Gastrocnemius medialis (tissue), 4 donors: ENCODE data around the gene ZNF516. TPM values are rescaled to one million over a fixed set of nuclear protein-coding genes. Genes with fewer than 3 reads are reported as not detected.
A peak's percentile ranks its signal among the peaks of the same experiment; 100 is the strongest.

ENCODE experiments used
- ATAC-seq, 2 donors: fragments of 150-250 bp; one replicate each; pipeline ENCODE4 v1.9.1; 2016
- DNase-seq, 2 donors: peaks; one replicate each; pipeline ENCODE4 v3.0.0-alpha.2; 2019
- H3K27ac ChIP-seq, 4 donors: fragments of 200-600 bp; sonication (generic); 1 replicate in 1 of 4; 2 replicates in 3 of 4; pipeline ENCODE4 v1.5.1; 2016 to 2018; ENCODE audit warnings: mild to moderate bottlenecking in 2 of 4, moderate library complexity in 1 of 4
- H3K27me3 ChIP-seq, 3 donors: fragments of 200-600 bp; sonication (generic) in 2 of 3; 1 replicate in 1 of 3; 2 replicates in 2 of 3; pipeline versions ENCODE4 v1.5.1 to v1.6.0; 2016 to 2019; ENCODE audit warnings: mild to moderate bottlenecking in 1 of 3, moderate library complexity in 1 of 3
- H3K36me3 ChIP-seq, 2 donors: fragments of 200-600 bp; sonication (generic) in 1 of 2; one replicate each; pipeline ENCODE4 v1.5.1; 2017 to 2018
- H3K4me1 ChIP-seq, 2 donors: fragments of 200-600 bp; sonication (generic) in 1 of 2; one replicate each; pipeline ENCODE4 v1.5.1; 2016 to 2017; ENCODE audit warnings: mild to moderate bottlenecking in 2 of 2
- H3K4me3 ChIP-seq, 4 donors: fragments of 200-600 bp; sonication (generic) in 3 of 4; 1 replicate in 1 of 4; 2 replicates in 3 of 4; pipeline ENCODE4 v1.5.1; 2016 to 2019; ENCODE audit warnings: mild to moderate bottlenecking in 2 of 4
- H3K9me3 ChIP-seq, 3 donors: fragments of 200-600 bp; sonication (generic) in 2 of 3; 1 replicate in 1 of 3; 2 replicates in 2 of 3; pipeline ENCODE4 v1.5.1; 2016 to 2019
- POLR2A ChIP-seq, 2 donors: fragments of 450-650 bp; IDR thresholded peaks; one replicate each; pipeline ENCODE4 v1.6.1; 2017; ENCODE audit warnings: antibody characterized with exemption in 2 of 2, mild to moderate bottlenecking in 2 of 2, moderate library complexity in 2 of 2
- in situ Hi-C, 4 donors: fragments of 200-750 bp; cut with MboI; loops; one replicate each; pipeline versions ENCODE4 v1.15.0 to v1.8.0; 2017; ENCODE audit warnings: low sequenced_read_pairs in 4 of 4
- intact Hi-C: fragments of 100-400 bp; cut with DNase I; formaldehyde crosslinking; loops from one replicate; pipeline ENCODE4 v1.15.1; 2023; ENCODE audit warnings: low total_unique reads
- total RNA-seq, 4 donors: library from RNA; depleted of rRNA; stranded (reverse); fragments of >200 nt; gene quantifications; one replicate each; pipeline versions ENCODE4 v1.1.0 to v1.2.3, GENCODE V29; 2016
- TF ChIP-seq, protein P1 (sequence below), 5 experiments: fragments of 450-650 bp in 3 of 5; fragments of 200-600 bp in 2 of 5; sonication (generic) in 2 of 5; IDR thresholded peaks in 4 of 5; conservative IDR thresholded peaks in 1 of 5; 1 replicate in 4 of 5; 2 replicates in 1 of 5; pipeline ENCODE4 v1.5.1; 2016 to 2019; ENCODE audit warnings: antibody characterized with exemption in 5 of 5, mild to moderate bottlenecking in 3 of 5, moderate library complexity in 3 of 5

ZNF516 gene
- total RNA-seq, 4 donors from 2014 or later = 8.4 to 19.3 (median 12.4) TPM

DNA sequence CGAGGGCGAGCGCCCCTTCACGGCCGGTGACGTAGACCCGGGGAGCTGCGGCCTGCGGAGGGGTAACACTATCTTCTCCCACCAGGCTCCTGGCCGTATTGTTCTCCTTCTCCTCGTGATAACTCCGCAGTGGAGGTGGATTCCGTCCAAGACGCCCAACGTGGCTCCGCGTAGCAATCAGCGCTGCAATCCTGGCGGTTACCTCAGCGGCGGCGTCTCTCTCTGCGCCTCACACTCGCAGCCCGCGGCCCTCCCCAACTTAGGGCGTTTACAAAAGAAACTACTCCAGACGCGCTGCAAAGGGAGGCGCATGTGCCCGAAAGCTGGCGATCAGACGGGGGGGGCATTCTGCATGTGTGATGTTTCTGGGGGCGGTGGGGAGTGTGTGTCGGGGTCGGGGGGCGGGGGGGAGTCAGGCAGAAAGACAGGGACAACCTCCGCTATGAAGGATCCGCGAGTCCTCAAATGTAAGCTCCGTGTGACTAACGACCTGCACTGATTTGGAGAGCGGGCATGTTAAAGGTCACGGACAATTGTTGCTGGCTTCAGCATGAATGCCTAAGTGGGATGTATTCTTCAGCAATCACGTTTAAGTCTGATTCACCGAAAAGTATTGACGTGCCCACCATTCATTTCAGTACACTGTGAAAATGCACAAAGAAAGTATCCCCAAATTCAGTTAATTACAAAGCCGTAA is 1.3 kb upstream of the ZNF516 start:
- Histone ChIP-seq H3K27me3 (no peaks in the 10 kb centered on the region), H3K36me3 (no peaks in the 10 kb centered on the region), H3K27ac (peak overlapping the region; percentile 81 to 85 (median 84)), H3K4me1 (no peaks in the 10 kb centered on the region), H3K9me3 (no peaks in the 10 kb centered on the region), H3K4me3 (peak overlapping the region; percentile 85 to 100 (median 87))
- peak in 1 of 2 donors; percentile 27 for TF ChIP-seq POLR2A (IDR thresholded peaks at IDR 0.05)
- TF ChIP-seq, protein P1, sequence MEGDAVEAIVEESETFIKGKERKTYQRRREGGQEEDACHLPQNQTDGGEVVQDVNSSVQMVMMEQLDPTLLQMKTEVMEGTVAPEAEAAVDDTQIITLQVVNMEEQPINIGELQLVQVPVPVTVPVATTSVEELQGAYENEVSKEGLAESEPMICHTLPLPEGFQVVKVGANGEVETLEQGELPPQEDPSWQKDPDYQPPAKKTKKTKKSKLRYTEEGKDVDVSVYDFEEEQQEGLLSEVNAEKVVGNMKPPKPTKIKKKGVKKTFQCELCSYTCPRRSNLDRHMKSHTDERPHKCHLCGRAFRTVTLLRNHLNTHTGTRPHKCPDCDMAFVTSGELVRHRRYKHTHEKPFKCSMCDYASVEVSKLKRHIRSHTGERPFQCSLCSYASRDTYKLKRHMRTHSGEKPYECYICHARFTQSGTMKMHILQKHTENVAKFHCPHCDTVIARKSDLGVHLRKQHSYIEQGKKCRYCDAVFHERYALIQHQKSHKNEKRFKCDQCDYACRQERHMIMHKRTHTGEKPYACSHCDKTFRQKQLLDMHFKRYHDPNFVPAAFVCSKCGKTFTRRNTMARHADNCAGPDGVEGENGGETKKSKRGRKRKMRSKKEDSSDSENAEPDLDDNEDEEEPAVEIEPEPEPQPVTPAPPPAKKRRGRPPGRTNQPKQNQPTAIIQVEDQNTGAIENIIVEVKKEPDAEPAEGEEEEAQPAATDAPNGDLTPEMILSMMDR (IDR thresholded peaks at IDR 0.05 in 4 of 5, conservative IDR thresholded peaks at IDR 0.05 in 1 of 5) = no peak
- intact Hi-C loops = loop anchor here (2.0 to 10.0 kb wide), 4 partner anchors 68 to 1292 kb away; partner anchors contain the start of genes MBP and PTGR3
- in situ Hi-C loops = no loop called here
- DNase-seq = peak; percentile 56 to 78
- peak; percentile 26 to 30 for ATAC-seq

DNA sequence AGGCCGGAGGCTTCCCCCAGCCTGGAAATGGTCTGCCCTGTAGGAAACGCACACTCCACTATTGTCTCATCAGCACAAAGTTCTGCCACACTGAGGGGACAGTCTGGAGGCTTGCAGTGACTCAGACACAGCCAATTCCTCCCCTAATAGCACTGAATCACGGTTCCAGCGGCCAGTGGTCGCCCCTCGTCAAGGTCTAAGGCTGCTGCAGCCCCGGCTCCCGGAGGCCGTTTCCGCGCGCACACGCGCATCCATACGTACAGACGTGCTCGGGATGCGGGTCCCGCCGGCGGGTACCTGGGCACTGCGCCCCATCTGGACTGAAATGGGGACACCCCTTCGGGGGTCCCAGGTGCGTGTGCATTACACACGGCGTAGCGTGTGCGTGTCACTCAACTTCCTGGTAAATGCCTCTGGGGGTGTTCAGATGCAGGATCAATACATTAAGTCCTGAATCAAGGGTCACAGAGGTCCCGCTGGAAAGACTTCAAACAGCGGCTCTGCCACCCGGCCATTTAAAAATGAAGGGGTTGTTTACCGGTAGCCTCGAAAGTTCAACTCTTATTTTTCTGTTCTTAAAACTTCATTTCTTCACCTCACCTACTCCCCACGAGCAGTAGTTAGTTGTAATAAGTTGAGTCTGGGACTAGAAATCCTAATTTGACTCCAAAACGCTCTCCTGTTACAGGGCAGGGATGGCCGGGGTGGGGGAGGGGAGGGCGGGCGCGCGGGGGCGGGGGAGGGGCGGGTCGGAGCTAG is 572 bp upstream of the ZNF516 start:
- in situ Hi-C loops (no loop called here), intact Hi-C loops (loop anchor here (2.0 to 10.0 kb wide), 4 partner anchors 69 to 1291 kb away; partner anchors contain the start of genes MBP and PTGR3)
- DNase-seq = peak in 1 of 2 donors; percentile 49
- H3K36me3 ChIP-seq = no peaks in the 10 kb centered on the region
- H3K27me3 ChIP-seq = no peaks in the 10 kb centered on the region
- TF ChIP-seq POLR2A (IDR thresholded peaks at IDR 0.05) = peak; percentile 52 to 59
- TF ChIP-seq, protein P1 (IDR thresholded peaks at IDR 0.05 in 4 of 5, conservative IDR thresholded peaks at IDR 0.05 in 1 of 5) = no peak
- peak overlapping the region; percentile 85 to 100 (median 87) for H3K4me3 ChIP-seq
- H3K9me3 ChIP-seq = no peaks in the 10 kb centered on the region
- ATAC-seq = peak; percentile 29 to 45
- H3K27ac ChIP-seq = peak overlapping the region; percentile 81 to 85 (median 84)
- H3K4me1 ChIP-seq = peaks cover 0 to under 1% of the 10 kb centered on the region in 2 donors

DNA sequence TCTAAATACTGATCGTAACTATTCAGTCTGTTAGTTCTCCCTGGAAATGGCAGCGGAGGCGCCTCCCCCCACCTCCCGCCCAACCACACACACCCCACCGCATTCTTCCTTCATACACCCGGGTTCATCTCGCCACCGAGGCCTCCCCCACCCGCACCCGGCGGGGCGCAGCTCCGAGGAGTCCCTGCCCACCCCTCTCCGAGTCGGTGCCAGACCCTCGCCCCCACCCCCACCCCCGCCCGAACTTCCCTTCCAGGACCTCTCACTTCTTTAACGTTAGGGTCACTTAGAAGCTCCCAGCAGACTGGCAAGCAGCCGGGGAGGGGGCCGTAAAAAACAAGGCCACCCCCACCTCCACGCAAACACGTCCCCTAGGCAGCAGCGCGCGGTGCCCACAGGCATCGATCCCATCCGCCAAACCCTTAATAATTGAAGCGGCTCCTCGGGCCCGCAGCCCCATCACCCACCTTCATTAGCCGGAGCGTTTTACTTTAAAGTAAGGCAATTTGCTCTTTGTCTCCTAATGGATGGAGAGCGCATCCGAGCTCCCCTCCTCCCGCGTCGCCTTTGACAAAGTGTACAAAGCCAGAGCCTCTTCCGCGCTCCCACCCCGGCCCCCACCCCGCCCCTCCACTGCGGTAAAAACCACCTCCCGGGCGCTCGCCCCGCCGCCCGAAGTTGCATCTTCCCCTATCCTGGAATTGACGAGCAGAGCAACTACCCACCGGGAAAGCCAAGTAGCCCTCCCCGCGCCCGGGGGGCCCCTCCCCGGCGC is 624 bp downstream of the ZNF516 start:
- peak in 1 of 2 donors; percentile 39 for DNase-seq
- intact Hi-C loops = loop anchor here (10.0 kb wide), 3 partner anchors 570 to 1290 kb away; partner anchors contain the start of genes MBP and PTGR3
- no peaks in the 10 kb centered on the region for H3K36me3 ChIP-seq

More for the DNA sequence above, 624 bp downstream of the ZNF516 start:
- in situ Hi-C loops = no loop called here
- no peak for TF ChIP-seq POLR2A (IDR thresholded peaks at IDR 0.05)
- TF ChIP-seq, protein P1 (IDR thresholded peaks at IDR 0.05 in 4 of 5, conservative IDR thresholded peaks at IDR 0.05 in 1 of 5) = no peak
- no peaks in the 10 kb centered on the region for H3K9me3 ChIP-seq
- peaks cover 12 to 13% of the 10 kb centered on the region in 2 donors for H3K4me1 ChIP-seq
- H3K4me3 ChIP-seq = peak overlapping the region; percentile 82 to 94 (median 86)
- peak overlapping the region; percentile 82 to 99 (median 96) for H3K27ac ChIP-seq
- ATAC-seq = no peak
- H3K27me3 ChIP-seq = no peaks in the 10 kb centered on the region
